Activated naive CD4-positive, alpha-beta T cell treated with anti-CD3 and anti-CD28 coated beads, Interleukin-2, amount 50 U/mL, for 16 hours (primary cell): Measurements from ENCODE around the gene CARF.
"Not testable (repeated sequence)": the region's sequence is repeated elsewhere in the genome, so short reads cannot be mapped to it uniquely, and the experiment has no call there.

Experiments used
- DNase-seq: peaks from one replicate; pipeline ENCODE4 v3.0.0-alpha.2; 2020

The CARF gene

DNA sequence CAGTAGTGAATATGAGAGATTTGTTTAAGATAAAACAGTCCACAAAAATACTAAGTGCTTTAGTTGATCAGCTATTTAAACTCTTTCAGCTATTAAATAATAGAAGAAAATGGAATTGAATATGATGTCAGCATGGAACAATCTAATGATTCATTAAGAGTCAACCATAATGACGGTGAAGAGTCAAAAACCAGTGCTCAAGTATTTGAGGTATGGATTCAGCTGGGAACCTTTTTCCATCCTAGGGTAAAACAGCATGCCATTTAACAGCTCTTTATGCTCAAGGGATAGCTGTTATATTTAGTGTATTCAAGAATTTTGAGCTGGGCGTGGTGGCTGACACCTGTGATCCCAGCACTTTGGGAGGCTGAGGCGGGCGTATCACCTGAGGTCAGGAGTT, 29.7 kb downstream of the CARF start:
- DNase-seq: no peak

DNA sequence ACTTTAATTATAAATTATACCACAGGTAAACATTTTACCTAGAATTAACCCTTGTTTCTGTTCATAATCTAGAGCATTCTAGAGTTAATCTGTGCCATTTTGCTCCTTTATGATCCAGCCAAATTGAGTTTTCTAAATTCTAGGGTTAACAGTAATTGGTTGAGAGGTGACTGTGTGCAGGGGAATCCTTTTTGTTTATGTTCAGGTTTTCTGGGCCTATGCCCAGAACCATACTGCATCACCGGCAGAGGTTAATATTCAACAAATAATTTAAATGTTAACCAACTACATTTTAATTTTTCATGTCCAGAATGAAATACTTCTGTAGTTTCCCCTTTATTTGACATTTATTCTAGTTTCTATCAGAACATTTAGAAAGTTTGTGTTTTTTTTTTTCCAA, 32.3 kb downstream of the CARF start:
- DNase-seq: no peak

DNA sequence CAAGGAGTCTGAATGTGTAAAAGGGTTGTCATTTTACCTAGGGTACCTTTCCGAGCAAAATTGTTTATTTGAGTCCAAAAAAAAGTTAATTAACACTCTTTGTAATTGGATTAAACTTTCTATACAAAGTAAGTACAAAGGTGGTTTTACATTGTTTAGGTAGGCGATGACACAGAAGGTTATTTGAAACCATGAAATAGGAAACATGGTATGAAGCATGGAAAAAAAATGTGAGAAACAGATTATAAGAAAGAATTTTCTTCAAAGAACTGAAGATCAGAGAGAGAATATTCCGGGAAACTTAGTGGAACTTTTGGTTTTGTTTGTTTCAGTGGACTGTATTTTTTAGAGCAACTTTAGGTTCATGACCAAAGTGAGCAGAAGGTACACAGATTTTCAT, 32.7 kb downstream of the CARF start:
- no peak for DNase-seq

DNA sequence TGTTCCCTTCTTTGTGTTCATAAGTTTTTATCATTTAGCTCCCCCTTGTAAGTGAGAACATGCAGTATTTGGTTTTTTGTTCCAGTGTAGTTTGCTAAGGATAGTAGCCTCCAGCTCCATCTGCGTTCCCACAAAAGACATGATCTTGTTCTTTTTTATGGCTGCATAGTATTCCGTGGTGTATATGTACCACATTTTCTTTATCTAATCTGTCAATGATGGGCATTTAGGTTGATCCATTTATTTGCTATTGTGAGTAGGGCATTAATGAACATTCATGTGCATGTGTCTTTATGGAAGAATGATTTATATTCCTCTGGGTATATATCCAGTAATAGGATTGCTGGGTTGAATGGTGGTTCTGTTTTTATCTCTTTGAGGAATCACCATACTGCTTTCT, 33.4 kb downstream of the CARF start:
- no peak for DNase-seq

DNA sequence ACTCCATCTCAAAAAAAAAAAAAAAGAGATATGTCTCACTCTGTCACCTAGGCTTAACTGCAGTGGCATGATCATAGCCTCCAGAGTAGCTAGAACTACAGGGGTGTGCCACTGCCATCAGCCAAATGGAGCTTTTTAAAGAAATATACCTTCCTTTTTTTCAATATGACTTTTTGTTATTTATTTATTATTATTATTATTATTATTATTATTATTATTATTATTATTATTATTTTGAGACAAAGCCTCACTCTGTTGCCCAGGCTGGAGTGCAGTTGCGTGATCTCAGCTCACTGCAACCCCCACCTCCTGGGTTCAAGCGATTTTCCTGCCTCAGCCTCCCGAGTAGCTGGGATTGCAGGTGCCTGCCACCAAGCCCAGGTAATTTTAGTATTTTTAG, 37.3 kb downstream of the CARF start:
- DNase-seq: not testable (repeated sequence)

DNA sequence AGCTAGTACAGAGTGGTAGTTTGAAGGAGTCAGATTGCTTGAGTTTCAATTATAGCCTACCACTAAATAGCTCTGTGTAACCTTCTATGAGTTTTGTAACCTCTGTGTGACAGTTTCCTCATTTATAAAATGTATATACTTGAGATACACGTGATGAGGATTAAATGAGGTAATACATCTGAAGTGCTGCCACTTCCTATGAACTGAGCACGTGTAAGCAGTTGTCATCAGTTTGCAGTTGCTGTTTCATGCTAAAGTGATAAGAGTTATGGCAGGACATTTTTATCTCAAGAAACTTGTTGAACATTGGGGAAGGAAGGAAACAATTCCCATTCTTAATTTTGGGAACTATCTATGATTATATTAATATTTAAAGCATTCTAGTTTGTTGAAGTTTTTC, 38.5 kb downstream of the CARF start:
- DNase-seq: no peak

DNA sequence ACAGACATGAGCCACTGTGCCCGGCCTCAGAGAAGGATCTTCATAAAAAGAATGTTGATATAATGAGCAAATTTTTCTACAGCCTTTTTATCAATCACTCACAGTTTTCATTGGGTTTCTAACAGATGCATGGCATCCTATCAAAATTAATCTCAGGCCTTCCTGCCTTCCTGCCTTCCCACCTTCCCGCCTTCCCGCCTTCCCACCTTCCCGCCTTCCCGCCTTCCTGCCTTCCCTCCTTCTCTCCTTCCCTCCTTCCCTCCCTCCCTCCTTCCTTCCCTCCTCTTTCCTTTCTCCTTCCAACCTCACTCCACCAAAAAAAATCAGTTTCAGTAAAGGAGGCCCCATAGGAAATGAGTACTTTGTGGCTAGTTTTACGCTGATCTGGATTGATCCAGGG, 48.4 kb downstream of the CARF start:
- no peak for DNase-seq

DNA sequence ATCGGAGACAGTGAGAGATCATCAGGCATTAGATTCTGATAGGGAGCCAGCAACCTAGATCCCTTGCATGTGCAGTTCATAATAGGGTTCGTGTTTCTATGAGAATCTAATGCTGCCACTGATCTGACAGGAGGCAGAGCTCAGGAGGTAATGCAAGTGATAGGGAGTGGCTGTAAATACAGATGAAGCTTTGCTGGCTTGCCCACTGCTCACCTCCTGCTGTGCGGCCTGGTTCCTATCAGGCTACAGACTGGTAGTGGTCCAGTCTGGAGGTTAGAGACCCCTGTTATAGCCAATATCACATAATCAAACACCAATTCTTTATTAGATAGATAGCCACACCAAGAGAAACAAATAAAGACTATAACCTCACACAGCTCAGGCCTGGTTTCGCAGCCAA, 51.6 kb downstream of the CARF start:
- DNase-seq: no peak

DNA sequence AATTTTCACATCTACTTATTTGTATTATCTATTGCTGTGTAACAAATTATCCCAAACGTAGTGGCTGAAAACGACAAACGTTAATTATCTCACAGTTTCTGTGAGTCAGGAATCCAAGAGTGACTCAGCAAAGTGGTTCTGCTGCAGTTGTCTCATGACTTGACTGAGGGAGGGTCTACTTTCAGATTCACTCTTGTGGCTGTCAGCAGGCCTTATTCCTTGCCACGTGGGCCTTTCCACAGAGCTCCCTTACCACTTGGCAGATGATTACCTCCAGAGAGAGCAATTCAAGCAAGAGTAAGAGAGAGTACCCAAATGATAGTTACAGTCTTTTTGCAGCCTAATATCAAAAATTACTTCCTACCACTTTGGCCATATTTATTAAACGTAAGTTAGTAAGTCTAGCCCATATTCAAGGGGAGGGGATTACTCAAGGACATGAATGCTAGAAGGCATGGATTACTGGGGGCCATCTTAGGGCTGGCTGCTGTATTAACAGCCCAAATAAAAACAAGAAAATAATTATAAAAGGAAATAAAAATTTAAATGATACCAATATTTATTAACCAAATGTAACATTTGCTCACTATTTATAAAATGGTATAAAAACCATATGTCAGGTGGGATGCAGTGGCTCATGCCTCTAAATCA, 53.9 kb downstream of the CARF start:
- DNase-seq: no peak

DNA sequence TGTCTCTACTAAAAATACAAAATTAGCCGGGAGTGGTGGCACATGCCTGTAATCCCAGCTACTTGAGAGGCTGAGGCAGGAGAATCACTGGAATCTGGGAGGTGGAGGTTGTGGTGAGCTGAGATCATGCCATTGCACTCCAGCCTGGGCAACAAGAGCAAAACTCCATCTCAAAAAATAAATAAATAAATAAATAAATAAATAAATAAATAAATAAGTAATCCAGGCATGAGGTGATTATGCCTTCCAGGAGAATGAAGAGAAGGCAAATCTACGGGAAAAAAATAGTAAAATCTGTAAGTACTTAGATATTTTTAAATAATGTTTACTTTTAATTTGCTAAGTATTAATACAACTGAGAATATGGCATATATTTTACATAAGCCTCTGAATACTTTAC, 57.3 kb downstream of the CARF start:
- not testable (repeated sequence) for DNase-seq

DNA sequence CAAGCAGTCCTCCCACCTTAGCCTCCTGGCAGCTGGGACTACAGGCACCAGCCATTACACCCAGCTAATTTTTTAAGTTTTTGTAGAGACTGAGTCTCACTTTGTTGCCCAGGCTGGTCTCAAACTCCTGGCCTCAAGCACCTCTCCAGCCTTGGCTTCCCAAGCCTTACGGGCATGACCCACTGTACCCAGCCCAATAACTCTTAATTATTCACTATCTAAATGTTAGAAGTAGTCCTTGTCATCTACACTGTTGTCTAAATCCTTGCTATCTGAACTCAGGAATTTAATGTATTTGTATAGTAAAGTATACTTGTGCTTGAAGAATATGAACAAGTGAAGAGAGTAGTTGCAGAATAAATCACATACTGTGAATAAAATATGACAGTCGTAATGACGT, 64.7 kb downstream of the CARF start:
- no peak for DNase-seq

DNA sequence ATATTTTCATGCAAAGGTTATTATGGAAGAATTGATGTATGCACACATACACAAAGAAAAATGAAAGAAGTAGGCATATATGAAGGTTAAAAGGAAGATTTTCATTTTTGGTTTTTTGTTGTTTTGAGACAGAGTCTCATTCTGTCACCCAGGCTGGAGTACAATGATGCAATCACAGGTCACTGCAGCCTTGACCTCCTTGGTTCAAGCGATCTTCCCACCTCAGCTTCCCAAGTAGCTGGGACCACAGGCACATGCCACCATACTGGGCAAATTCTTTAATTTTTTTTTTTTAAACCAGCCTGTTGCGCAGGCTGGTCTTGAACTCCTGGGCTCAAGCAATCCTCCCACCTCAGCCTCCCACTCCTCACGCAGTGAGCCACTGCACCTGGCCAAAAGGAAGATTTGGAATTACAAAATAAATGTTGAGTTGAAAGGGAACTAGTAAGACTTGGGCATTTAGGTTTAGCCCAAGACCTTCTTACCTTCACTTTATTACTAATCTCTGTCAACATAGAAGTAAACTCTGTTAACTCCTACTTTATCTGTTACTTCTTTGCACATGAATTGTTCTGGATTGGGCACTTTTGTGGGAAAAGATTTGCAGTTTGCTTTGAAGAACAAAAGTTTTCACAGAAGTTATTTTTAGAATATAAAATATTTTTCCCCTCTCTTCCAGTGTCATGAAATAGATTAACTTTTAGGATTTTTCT, 70.9 kb downstream of the CARF start:
- DNase-seq: no peak

DNA sequence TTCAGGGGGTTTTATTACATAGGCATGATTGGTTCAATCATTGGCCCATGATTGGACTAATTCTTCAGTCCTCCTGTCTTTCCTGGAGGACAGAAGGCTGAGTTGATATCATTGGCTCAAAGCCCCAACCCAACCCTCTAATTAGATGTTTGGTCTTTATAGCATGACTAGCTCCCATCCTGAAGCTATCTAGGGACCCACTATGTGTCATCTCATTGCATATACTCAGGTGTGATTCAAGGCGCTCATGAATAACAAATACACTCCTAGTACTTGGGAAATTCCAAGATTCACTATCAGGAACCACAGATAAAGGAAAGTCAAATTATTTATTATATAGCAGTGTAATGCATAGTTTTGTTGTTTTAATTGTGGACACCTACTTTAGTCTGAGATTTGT, 77.7 kb downstream of the CARF start:
- no peak for DNase-seq

DNA sequence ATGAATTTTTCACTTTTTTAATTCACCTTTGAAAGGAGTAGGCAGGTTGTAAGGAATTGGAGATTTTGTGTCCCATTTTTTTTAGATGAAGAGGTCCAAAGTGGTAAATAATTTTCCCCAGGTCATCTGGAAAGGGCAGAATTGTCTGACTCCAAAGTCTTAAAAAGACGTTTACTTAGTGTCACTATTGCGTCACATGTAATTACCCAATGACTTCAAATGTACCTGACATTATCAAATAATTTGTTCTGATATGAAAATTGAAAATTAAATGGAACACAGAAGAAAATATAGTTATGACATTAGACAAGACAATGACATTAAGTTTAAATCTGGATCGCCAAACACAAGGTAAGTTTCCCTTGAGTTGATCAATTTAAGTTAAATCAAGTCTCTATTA, 78.4 kb downstream of the CARF start:
- DNase-seq: no peak

DNA sequence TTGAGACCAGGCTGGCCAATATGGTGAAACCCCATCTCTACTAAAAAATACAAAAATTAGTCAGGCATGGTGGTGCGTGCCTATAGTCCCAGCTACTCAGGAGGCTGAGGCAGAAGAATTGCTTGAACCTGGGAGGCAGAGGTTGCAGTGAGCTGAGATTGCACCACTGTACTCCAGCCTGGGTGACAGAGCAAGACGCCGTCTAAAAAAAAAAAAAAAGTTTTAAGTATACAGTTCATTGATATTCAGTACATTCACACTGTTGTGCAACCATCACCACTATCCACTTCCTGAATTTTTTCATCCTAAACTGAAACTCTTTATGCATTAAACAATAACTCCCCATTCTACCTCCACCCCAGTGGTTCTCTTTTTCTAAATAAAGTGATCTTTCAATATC, 85.0 kb downstream of the CARF start:
- not testable (repeated sequence) for DNase-seq

DNA sequence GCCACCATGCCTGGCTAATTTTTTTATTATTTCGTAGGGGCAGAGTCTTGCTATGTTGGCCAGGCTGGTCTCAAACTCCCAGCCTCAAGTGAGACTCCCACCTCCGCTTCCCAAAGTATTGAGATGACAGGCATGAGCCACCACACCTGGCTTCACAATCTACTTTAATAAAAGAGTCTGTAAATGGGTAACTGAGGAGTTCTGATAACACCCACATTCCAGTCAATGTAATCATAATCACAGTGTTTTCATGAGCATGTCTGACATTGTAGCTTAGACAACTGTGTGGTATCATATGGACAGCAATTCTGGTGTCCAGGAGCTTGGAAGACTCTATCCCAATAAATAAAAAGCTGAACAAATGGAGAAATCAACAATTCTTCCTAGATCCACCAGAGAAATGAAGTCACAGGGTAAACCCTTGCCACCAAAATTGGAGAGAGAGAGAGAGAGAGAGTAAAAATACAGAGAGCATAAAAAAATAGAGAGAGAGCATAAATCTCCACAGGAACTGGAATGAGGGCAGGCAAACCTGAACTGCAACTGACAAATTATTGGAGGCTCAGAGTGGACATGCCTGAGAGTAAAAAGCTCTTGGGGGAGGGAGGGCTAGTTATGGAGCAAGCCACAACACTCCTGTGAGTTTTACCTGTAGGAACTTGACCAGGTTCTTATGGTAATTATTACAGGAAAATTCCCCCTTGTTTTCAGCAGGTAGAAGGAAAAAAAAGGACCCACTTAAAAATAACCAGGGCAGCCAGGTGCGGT, 90.2 kb downstream of the CARF start:
- no peak for DNase-seq

DNA sequence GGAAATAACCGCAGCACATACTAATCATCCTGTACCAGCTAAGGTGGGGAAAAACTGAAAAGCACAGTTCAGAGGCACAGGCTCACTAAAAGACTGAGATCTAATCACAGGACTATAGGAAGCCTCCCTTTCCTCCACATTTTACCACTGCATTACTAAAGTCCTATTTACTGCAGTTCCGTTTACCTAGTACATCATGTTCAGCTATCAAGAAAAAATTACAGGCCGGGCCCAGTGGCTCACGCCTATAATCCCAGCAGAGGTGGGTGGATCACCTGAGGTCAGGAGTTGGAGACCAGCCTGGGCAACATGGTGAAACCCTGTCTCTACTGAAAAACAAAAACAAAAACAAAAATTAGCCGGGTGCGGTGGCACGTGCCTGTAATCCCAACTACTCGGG, 91.6 kb downstream of the CARF start:
- no peak for DNase-seq

DNA sequence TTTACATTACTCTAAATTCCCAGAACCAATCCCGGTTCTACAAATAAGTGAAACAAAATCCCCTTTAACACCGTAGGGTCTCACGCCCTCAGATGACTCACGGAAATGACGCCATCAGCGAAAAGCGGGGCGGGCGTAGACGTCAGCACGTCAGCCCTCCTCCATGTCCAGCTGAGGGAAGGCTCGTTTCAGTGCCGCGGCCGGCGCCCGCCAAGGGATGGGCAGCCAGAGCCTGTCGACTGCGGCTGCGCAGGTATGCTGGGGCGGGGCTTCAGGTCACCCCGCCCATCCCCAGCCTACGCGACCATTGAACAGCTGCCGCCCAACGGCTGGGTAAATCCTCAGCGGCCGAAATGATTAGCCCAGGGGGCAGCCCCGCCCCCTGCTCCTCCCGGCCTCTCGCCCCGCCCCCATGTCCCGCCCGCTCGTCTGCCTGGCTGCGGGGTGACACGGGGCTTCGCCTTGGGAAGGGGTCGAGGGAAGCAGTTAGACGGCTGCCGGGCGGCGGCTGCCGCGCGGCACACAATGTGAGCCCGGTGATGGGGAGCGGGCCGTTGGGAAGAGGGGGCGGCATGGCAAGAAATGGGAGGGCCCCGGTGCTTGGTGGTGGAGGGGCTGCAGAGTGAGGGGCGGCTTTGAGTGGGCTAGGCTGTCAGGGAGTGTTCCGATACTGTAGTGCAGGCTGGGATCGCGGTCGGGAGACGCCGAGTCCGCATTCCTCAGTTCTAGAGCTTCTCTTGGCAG, 102.6 kb downstream of the CARF start, which contains the start of gene NBEAL1:
Gene NBEAL1, plus strand, starts transcription at position 420 of the 744 bp plus-strand sequence. CDS start 1,510 bp downstream, outside the sequence.
- peak; percentile 92 for DNase-seq

DNA sequence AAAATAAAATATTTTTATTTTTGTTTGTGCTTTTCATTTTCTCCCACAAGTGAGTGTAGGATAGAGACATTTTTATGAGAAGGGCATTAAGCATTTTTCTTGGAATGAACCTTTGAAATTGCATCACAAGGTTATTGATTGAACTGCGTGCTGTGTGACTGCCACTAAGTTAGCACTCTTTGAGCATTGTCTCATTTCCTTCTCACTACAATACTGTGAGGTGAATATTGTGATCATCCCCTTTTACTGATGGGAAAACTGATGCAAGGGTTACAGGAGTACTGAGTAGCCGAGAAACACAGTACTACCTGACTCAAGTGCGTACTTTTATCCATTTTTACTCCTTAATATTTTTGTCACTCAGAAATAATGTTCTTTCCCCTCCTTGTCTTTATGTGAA, 104.6 kb downstream of the CARF start:
- DNase-seq: no peak

DNA sequence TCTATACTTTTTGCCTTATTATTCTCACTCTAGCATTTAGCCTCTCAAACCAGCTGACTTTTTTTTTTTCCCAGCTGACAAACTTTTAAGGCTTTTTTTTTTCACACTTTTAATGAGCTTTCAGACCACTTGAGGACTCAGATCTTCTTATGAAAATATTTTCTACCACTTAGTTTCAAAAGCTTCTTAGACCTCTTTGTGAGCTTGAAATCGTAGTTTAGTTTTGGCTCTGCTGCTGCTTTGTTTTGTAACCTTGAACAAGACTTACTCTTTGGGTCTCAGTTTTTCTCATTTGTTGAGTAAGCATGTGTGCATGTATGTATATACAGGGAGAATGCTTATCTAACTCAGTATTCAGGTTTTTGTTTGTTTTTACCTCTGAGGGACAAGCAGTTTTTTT, 106.1 kb downstream of the CARF start:
- no peak for DNase-seq

DNA sequence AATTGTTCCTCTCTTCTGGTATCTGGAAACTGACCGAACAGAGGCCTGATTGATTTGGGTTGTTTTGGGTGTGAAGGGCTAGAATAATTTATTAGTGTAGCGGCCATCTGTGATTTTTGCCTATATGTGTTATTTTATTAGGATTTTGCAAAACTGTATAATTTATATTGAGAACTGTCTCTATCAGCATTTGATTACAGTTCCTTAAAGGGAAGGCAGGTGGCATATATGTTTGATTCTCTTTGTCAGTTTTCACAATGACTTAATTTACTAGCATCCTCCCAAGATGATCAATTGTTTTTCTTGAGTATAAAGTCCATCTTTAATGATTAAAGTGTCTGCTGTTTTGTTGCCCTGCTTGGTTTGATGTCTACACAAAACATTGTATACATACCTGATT, 107.1 kb downstream of the CARF start:
- DNase-seq: no peak

DNA sequence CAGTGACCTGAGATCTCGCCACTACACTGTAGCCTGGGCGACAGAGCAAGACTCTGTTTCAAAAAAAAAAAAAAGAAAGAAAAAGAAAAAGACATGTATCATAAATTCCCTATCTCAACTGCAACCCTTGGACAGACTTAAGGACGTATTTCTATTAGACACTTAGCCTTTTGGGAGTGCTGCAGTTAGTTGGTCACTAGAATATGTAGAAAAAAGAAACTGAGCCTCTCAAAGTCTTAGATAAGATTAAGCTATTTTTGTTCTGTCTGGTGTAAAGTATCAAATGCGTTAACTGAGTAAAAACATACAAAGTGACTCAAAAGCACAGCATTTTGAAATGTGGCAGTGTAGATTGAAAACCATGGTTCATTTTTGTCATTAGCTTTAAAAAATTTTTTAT, 109.9 kb downstream of the CARF start:
- no peak for DNase-seq

DNA sequence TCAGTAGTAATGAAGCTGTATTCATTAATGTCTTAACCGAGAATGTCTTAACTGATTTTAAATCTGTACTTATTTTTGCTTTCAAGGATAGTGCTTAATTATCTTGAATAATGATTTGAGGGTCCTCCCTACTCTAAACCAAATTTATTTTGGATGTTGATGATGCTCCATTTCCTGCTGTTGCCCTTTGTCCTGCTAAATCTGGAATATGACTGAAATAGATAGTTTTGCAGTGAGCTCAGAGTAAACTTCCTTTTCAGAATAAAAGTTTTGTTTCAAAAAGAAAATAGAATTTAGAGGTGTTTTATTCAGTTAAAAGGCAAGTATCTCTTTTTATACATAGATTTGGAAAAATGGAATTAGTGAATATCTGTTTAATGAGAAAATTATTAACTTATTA, 110.7 kb downstream of the CARF start:
- DNase-seq: no peak
